Measurements from ENCODE around the gene AKAP12. TPM values are rescaled to one million over a fixed set of nuclear protein-coding genes. Genes with fewer than 3 reads are reported as not detected.

Gene AKAP12
- total RNA-seq, 1 donor from 2014 or later: 430 TPM

GRCh38 chr6:151263035-151263434 is 23.3 kb downstream of the AKAP12 start:
- no peak for TF ChIP-seq CTCF (conservative IDR thresholded peaks at IDR 0.05; ENCODE audit: low read depth, low read length)
- DNase-seq (ENCODE audit: low read depth): no peak
- no peak overlapping the region for H3K4me3 ChIP-seq (ENCODE audit: low read depth, low read length)

GRCh38 chr6:151263967-151264366 is 24.2 kb downstream of the AKAP12 start:
- H3K4me3 ChIP-seq (ENCODE audit: low read depth, low read length): no peak overlapping the region
- DNase-seq (ENCODE audit: low read depth): no peak
- no peak for TF ChIP-seq CTCF (conservative IDR thresholded peaks at IDR 0.05; ENCODE audit: low read depth, low read length)

- TF ChIP-seq CTCF (conservative IDR thresholded peaks at IDR 0.05; ENCODE audit: low read depth, low read length): no peak
- no peak overlapping the region for H3K4me3 ChIP-seq (ENCODE audit: low read depth, low read length)
- DNase-seq (ENCODE audit: low read depth): no peak
These were observed 25.5 kb downstream of the AKAP12 start for GRCh38 chr6:151265282-151265681.

GRCh38 chr6:151269321-151269995 is 29.7 kb downstream of the AKAP12 start:
- no peak for TF ChIP-seq CTCF (conservative IDR thresholded peaks at IDR 0.05; ENCODE audit: low read depth, low read length)
- peak; percentile 29 for DNase-seq (ENCODE audit: low read depth)
- no peak overlapping the region for H3K4me3 ChIP-seq (ENCODE audit: low read depth, low read length)

GRCh38 chr6:151275121-151275520 is 35.4 kb downstream of the AKAP12 start:
- no peak for DNase-seq (ENCODE audit: low read depth)
- TF ChIP-seq CTCF (conservative IDR thresholded peaks at IDR 0.05; ENCODE audit: low read depth, low read length): no peak
- no peak overlapping the region for H3K4me3 ChIP-seq (ENCODE audit: low read depth, low read length)

- H3K4me3 ChIP-seq (ENCODE audit: low read depth, low read length): no peak overlapping the region
- no peak for TF ChIP-seq CTCF (conservative IDR thresholded peaks at IDR 0.05; ENCODE audit: low read depth, low read length)
- DNase-seq (ENCODE audit: low read depth): no peak
These were observed 35.8 kb downstream of the AKAP12 start for GRCh38 chr6:151275566-151275965.

- DNase-seq (ENCODE audit: low read depth): no peak
- H3K4me3 ChIP-seq (ENCODE audit: low read depth, low read length): no peak overlapping the region
- peak; percentile 14 for TF ChIP-seq CTCF (conservative IDR thresholded peaks at IDR 0.05; ENCODE audit: low read depth, low read length)
These were observed 36.5 kb downstream of the AKAP12 start for GRCh38 chr6:151276112-151276740.

Data from epithelial cell of proximal tubule (primary cell).